Motor neuron (in vitro differentiated cells): ENCODE results near the gene ALG1. TPM values are rescaled to one million over a fixed set of nuclear protein-coding genes. Genes with fewer than 3 reads are reported as not detected.
"Not testable (repeated sequence)": the region's sequence is repeated elsewhere in the genome, so short reads cannot be mapped to it uniquely, and the experiment has no call there.

Experiments
- ATAC-seq, 8 experiments: fragments of 200-7000 bp; cut with Tn5 transposase; replicated peaks in 6 of 8; 2 replicates each; pipeline ENCODE4 v1.8.0; 2021; ENCODE audit warnings: mild to moderate bottlenecking in 8 of 8, moderate library complexity in 8 of 8
- H3K27ac ChIP-seq, 2 donors: fragments of 250-450 bp; sonication (Bioruptor Pico); 2 replicates each; pipeline ENCODE4 v1.9.0; 2021; ENCODE audit warnings: antibody characterized with exemption in 2 of 2, mild to moderate bottlenecking in 2 of 2, moderate library complexity in 1 of 2
- H3K4me1 ChIP-seq, 2 donors: fragments of 250-450 bp; sonication (Bioruptor Pico); replicated peaks in 1 of 2; 2 replicates each; pipeline ENCODE4 v1.6.1; 2021; ENCODE audit warnings: antibody characterized with exemption in 2 of 2, mild to moderate bottlenecking in 2 of 2, moderate library complexity in 1 of 2
- H3K4me3 ChIP-seq, 5 donors: fragments of 250-450 bp; sonication (Bioruptor Pico); 2 replicates each; pipeline ENCODE4 v1.9.0; 2021; ENCODE audit warnings: antibody characterized with exemption in 5 of 5, mild to moderate bottlenecking in 5 of 5, moderate library complexity in 4 of 5
- WGBS, 10 experiments: fragments of 450-650 bp; shearing (Covaris generic); methylation state at CpG; one replicate each; pipeline ENCODE4 v1.0.0; 2022; 5-methylcytosine and 5-hydroxymethylcytosine counted together
- in situ Hi-C, 9 experiments: fragments of 400-800 bp; cut with MboI; loops; one replicate each; pipeline ENCODE4 v1.15.0; 2021; ENCODE audit warnings: low sequenced_read_pairs in 9 of 9, low pct_unique_long_range_greater_than_20kb in 2 of 9; ENCODE audit not compliant: unreplicated experiment in 9 of 9
- total RNA-seq, 8 experiments: library from RNA; unstranded; fragments of 300-600 nt; gene quantifications; 2 replicates each; pipeline versions ENCODE4 v1.2.3 to v1.2.4, GENCODE V29; 2022

ALG1 gene
- total RNA-seq, 8 experiments from 2014 or later: 6.6 to 43.8 (median 18.4) TPM

GRCh38 chr16:5069048-5069447 is 2.6 kb upstream of the ALG1 start:
- Histone ChIP-seq H3K27ac (no peak overlapping the region), H3K4me3 (no peak overlapping the region), H3K4me1 (peaks cover 5 to 12% of the 10 kb centered on the region in 2 donors)
- in situ Hi-C loops: no loop called here
- ATAC-seq: no peak
- WGBS, 10 experiments: 50 to 100% (median 84%) methylated on average over 1 to 9 of the region's 9 CpGs; no CpG with 5 or more reads in 2 of the 10 experiments

DNA sequence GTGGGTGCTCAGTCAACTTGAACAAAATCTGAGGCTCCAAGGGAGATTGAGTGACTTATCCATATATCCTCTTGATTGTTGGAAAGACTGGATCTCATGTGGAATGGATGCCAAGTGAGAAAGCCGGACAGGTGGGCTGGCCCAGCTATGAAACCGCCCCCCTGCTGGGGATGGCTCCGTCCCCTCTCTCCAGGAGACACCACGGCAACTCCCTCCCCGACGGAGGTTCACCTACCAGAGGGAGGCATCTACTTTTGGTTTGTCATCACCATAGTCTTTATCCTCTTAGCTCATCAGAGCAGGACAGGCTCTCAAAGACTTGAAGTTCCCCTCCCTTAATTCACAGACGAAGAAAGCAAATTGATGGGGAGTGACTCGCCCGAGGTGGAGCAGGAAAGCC is 1.8 kb upstream of the ALG1 start:
- WGBS, 10 experiments: 33 to 100% (median 90%) methylated on average over 1 to 9 of the region's 9 CpGs; no CpG with 5 or more reads in 3 of the 10 experiments
- ATAC-seq: no peak
- peaks cover 5 to 12% of the 10 kb centered on the region in 2 donors for H3K4me1 ChIP-seq
- no peak overlapping the region for H3K4me3 ChIP-seq
- H3K27ac ChIP-seq: no peak overlapping the region
- in situ Hi-C loops: no loop called here

- Histone ChIP-seq H3K27ac (no peak overlapping the region), H3K4me1 (peaks cover 5 to 11% of the 10 kb centered on the region in 2 donors), H3K4me3 (no peak overlapping the region)
- ATAC-seq: no peak
- in situ Hi-C loops: no loop called here
- WGBS, 10 experiments: 40 to 100% (median 67%) methylated on average over 1 to 10 of the region's 15 CpGs; no CpG with 5 or more reads in 1 of the 10 experiments
Observed at GRCh38 chr16:5070431-5071186, 1.0 kb upstream of the ALG1 start.

DNA sequence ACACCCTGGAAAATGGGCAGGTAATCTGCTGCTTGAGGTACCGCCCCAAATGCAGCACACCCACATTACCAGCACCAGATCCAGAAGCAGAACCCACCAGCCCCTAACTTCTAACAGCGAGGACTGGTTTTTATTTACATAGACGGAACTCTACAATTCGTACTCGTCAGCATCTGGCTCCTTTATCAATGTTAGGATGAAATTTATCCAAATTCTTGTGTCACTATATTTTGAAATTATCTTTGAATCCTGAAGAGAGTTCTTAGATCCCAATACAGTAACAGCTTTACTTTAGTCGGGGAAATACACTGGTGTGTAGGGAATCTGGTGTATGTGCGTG is 332 bp upstream of the ALG1 start:
- in situ Hi-C loops: no loop called here
- H3K4me3 ChIP-seq: peak overlapping the region; percentile 49 to 85 (median 63)
- ATAC-seq: no peak
- peak overlapping the region in 1 of 2 donors; percentile 91 for H3K27ac ChIP-seq
- peaks cover 5 to 7% of the 10 kb centered on the region in 2 donors for H3K4me1 ChIP-seq
- WGBS, 10 experiments: 18 to 88% (median 69%) methylated on average over 3 to 7 of the region's 7 CpGs; no CpG with 5 or more reads in 3 of the 10 experiments

- H3K4me3 ChIP-seq: peak overlapping the region; percentile 49 to 85 (median 63)
- no peak for ATAC-seq
- WGBS, 10 experiments: 14 to 86% (median 57%) methylated on average over 1 to 10 of the region's 12 CpGs; no CpG with 5 or more reads in 1 of the 10 experiments
- H3K27ac ChIP-seq: peak overlapping the region; percentile 72 to 91
- peaks cover 5 to 7% of the 10 kb centered on the region in 2 donors for H3K4me1 ChIP-seq
- in situ Hi-C loops: no loop called here
Observed at GRCh38 chr16:5072334-5073278, 963 bp downstream of the ALG1 start.

DNA sequence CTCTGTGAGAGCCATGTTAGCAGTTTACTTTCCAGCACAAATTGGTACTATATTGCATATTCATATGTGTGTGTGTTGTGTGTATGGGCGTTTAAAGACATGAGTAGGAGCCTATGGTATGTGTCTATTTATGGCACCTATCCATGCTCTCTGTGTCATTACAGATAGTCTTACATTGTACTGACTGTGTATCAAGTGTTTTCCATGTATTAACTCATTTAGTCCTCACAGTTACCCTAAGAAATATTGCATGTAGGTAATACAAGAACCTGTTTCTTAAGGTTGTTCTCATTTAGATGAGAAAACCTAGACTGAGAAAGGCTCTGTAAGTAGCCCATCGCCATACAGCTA is 1.6 kb downstream of the ALG1 start:
- in situ Hi-C loops: no loop called here
- WGBS, 10 experiments: 17 to 100% (median 100%) methylated on average over 1 to 2 of the region's 2 CpGs; no CpG with 5 or more reads in 4 of the 10 experiments
- Histone ChIP-seq H3K4me1 (peaks cover 5 to 7% of the 10 kb centered on the region in 2 donors), H3K27ac (no peak overlapping the region), H3K4me3 (no peak overlapping the region)
- peak in 2 of 8 experiments; percentile 4 to 8 for ATAC-seq

DNA sequence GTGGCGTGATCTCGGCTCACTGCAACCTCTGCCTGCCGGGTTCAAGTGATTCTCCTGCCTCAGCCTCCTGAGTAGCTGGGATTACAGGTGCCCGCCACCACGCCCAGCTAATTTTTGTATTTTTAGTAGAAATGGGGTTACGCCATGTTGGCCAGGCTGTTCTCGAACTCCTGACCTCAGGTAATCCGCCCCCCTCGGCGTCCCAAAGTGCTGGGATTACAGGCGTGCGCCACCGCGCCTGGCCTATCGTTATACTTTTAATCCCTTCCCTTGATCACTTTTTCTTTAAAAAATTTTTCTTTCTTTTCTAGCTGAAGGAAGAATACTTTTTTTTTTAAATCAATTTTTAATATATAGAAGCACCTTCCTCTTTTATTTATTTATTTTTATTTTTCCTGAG is 2.1 kb downstream of the ALG1 start:
- H3K4me3 ChIP-seq, in situ Hi-C loops, H3K4me1 ChIP-seq, H3K27ac ChIP-seq, ATAC-seq: not testable (repeated sequence)
- 88 to 100% (median 95%) methylated on average over 1 to 15 of the region's 15 CpGs for WGBS, 10 experiments

- Histone ChIP-seq H3K27ac (no peak overlapping the region), H3K4me3 (no peak overlapping the region), H3K4me1 (peaks cover 5 to 7% of the 10 kb centered on the region in 2 donors)
- in situ Hi-C loops: no loop called here
- no peak for ATAC-seq
- 80 to 100% (median 100%) methylated on average over 1 to 2 of the region's 5 CpGs; no CpG with 5 or more reads in 7 of the 10 experiments for WGBS, 10 experiments
Observed at GRCh38 chr16:5075637-5076036, 4.0 kb downstream of the ALG1 start.

- peaks cover 4 to 5% of the 10 kb centered on the region in 2 donors for H3K4me1 ChIP-seq
- WGBS, 10 experiments: 70 to 100% (median 100%) methylated on average over 1 to 4 of the region's 13 CpGs; no CpG with 5 or more reads in 4 of the 10 experiments
- no peak for ATAC-seq
- no peak overlapping the region for H3K4me3 ChIP-seq
- in situ Hi-C loops: no loop called here
- H3K27ac ChIP-seq: no peak overlapping the region
Observed at GRCh38 chr16:5077304-5077703, 5.7 kb downstream of the ALG1 start.

DNA sequence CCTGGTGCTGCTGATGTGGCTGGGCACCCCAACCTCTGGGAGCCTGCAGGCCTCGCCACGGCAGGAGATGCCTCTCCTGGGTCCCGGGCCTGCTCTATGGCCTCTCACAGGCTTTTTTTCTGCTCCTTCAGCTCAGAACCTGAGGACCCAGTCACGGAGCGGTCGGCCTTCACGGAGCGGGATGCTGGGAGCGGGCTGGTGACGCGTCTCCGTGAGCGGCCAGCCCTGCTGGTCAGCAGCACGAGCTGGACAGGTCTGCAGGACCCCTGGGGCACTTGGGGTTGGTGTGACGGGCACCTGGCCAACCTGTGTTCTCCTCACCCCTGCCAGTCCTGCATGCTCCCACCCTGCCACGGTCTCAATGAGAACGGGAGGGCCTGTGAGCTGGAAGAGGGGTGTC is 7.0 kb downstream of the ALG1 start:
- H3K4me3 ChIP-seq: no peak overlapping the region
- in situ Hi-C loops: no loop called here
- no peaks in the 10 kb centered on the region for H3K4me1 ChIP-seq
- no peak for ATAC-seq
- 94% methylated on average over 6 of the region's 17 CpGs; no CpG with 5 or more reads in 9 of the 10 experiments for WGBS, 10 experiments
- no peak overlapping the region for H3K27ac ChIP-seq

- ATAC-seq, in situ Hi-C loops, H3K27ac ChIP-seq, H3K4me3 ChIP-seq, H3K4me1 ChIP-seq: not testable (repeated sequence)
- 93% methylated on average over 3 of the region's 12 CpGs; no CpG with 5 or more reads in 9 of the 10 experiments for WGBS, 10 experiments
Observed at GRCh38 chr16:5080461-5080860, 8.8 kb downstream of the ALG1 start.

DNA sequence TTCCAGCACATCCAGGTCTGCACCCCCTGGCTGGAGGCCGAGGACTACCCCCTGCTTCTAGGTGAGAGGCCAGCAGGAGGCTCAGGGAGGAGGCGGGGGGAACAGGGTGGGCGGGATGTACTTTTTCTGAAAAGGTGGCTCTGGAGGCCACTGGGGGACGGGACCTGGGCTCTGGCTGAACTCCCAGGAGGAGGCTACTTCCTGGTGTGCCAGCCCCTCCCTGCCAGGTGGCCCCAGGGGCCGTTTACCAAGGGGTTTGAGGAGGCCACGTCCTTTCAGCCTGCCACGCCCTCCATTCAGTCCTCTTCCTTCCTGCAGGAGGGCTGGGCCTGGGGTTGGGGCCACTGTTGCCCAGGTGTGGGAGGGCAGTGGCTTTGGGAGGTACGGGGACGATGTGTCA is 9.4 kb downstream of the ALG1 start:
- in situ Hi-C loops, H3K4me3 ChIP-seq, H3K4me1 ChIP-seq, H3K27ac ChIP-seq, ATAC-seq: not testable (repeated sequence)
- no CpG with 5 or more reads among the region's 9 CpGs for WGBS, 10 experiments

GRCh38 chr16:5083646-5084045 is 12.0 kb downstream of the ALG1 start:
- WGBS, 10 experiments: 100% methylated on average over 2 of the region's 9 CpGs; no CpG with 5 or more reads in 9 of the 10 experiments
- ATAC-seq, H3K27ac ChIP-seq, H3K4me1 ChIP-seq, H3K4me3 ChIP-seq, in situ Hi-C loops: not testable (repeated sequence)
